HG03558 (cell line): ENCODE results near the gene ABLIM1.

Experiments
- ATAC-seq: cut with Tn5 transposase; IDR thresholded peaks from one replicate; pipeline ENCODE4 v1.9.1; 2021; ENCODE audit warnings: moderate number of reproducible peaks; ENCODE audit not compliant: unreplicated experiment; ENCODE audit errors: extremely low read depth

ABLIM1 gene

GRCh38 chr10:114626841-114627240 is 31.2 kb downstream of the ABLIM1 start:
- no peak for ATAC-seq

GRCh38 chr10:114624951-114625780 is 32.9 kb downstream of the ABLIM1 start:
- ATAC-seq: no peak

GRCh38 chr10:114624422-114624821 is 33.7 kb downstream of the ABLIM1 start:
- ATAC-seq: no peak

- no peak for ATAC-seq
Measured at GRCh38 chr10:114623661-114624294, 34.3 kb downstream of the ABLIM1 start.

GRCh38 chr10:114623155-114623554 is 34.9 kb downstream of the ABLIM1 start:
- ATAC-seq: no peak

- no peak for ATAC-seq
Measured at GRCh38 chr10:114618722-114619121, 39.4 kb downstream of the ABLIM1 start.

GRCh38 chr10:114616516-114616915 is 41.6 kb downstream of the ABLIM1 start:
- ATAC-seq: no peak

GRCh38 chr10:114616103-114616502 is 42.0 kb downstream of the ABLIM1 start:
- no peak for ATAC-seq

- peak; percentile 97 for ATAC-seq
Measured at GRCh38 chr10:114615600-114616007, 42.5 kb downstream of the ABLIM1 start.

- no peak for ATAC-seq
Measured at GRCh38 chr10:114613237-114613979, 44.7 kb downstream of the ABLIM1 start.

- ATAC-seq: no peak
Measured at GRCh38 chr10:114611617-114612016, 46.5 kb downstream of the ABLIM1 start.

GRCh38 chr10:114609518-114610426 is 48.3 kb downstream of the ABLIM1 start:
- ATAC-seq: no peak

GRCh38 chr10:114607358-114607998 is 50.6 kb downstream of the ABLIM1 start:
- no peak for ATAC-seq

GRCh38 chr10:114605155-114605797 is 52.8 kb downstream of the ABLIM1 start:
- no peak for ATAC-seq

- ATAC-seq: no peak
Measured at GRCh38 chr10:114604357-114605130, 53.5 kb downstream of the ABLIM1 start.

- ATAC-seq: no peak
Measured at GRCh38 chr10:114603948-114604347, 54.1 kb downstream of the ABLIM1 start.

- no peak for ATAC-seq
Measured at GRCh38 chr10:114603303-114603702, 54.8 kb downstream of the ABLIM1 start.

- no peak for ATAC-seq
Measured at GRCh38 chr10:114600057-114600456, 58.0 kb downstream of the ABLIM1 start.
